ENCODE measurements around the gene LONP2.
"Not testable (repeated sequence)": the region's sequence is repeated elsewhere in the genome, so short reads cannot be mapped to it uniquely, and the experiment has no call there.

Gene LONP2

DNA sequence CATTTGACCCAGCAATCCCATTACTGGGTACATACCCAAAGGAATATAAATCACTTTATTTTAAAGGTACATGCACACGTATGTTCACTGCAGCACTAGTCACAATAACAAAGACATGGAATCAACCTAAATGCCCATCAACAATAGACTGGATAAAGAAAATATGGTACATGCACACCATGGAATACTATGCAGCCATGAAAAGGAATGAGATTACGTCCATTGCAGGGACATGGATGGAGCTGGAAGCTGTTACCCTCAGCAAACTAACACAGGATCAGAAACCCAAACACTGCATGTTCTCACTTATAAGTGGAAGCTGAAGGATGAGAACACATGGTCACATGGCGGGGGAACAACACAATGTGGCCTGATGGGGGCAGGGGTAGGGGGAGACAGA is 4.0 kb upstream of the LONP2 start:
- DNase-seq, result not testable (repeated sequence)

DNA sequence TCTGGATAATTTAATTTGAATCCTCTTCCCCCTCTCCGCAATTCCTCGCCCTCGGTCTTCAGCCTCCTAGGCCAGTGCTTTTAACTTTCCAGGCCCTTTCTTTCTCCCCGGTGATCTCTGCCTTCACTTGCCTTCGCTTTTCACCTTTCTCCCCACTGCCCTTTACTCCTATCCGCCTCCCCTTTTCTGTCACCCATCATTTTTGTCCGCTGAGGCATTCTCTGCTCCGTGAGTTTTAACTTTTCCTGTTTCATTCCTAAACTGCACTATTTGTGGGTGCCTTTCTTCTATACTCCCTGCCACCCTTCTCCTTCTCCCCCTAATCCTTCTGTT is 729 bp downstream of the LONP2 start:
- DNase-seq, result no peak

DNA sequence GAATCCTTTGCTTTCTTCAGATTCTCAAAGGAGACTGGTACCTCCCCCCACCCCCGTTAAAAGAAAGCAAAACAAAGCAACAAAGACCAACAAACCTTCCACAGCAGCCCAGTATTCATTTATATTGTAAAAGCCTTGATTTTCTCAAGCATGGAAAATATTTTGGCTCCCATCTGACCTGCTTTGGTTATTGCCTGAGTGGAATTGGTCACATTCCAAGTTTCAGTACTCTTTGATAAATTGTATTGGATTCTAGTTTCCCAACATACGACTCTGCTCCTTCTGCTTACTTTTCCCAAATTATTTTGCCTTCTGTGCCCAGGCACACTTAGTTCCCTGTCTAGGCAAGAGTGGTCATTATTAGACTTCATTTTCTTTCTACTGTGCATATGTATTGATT is 2.0 kb downstream of the LONP2 start:
- no peak for DNase-seq

DNA sequence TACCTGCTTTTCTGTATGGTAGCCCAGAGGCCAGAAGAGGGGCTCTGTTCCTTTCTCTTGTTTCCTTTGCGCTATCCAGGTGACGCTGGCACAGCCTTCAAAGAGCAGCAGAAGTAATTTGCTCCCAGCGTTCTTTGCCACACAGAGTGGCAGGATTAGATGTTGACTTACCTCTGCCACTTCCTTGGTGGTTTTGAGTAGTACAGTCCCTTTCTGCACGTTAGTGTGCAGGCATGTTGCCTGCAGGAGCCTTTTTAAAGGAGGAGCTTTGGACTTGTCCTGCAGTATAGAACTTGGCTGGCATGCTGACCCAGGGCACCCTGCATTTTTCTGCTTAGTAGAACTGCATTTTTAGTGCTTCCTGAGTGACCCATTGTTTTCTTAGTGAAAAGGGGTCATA is 3.2 kb downstream of the LONP2 start, which contains the start of gene ABCC11:
Gene ABCC11 (minus strand): TSS at position 229 of the 400 bp plus-strand sequence. CDS start 15,618 bp downstream, outside the sequence.
- no peak for DNase-seq

DNA sequence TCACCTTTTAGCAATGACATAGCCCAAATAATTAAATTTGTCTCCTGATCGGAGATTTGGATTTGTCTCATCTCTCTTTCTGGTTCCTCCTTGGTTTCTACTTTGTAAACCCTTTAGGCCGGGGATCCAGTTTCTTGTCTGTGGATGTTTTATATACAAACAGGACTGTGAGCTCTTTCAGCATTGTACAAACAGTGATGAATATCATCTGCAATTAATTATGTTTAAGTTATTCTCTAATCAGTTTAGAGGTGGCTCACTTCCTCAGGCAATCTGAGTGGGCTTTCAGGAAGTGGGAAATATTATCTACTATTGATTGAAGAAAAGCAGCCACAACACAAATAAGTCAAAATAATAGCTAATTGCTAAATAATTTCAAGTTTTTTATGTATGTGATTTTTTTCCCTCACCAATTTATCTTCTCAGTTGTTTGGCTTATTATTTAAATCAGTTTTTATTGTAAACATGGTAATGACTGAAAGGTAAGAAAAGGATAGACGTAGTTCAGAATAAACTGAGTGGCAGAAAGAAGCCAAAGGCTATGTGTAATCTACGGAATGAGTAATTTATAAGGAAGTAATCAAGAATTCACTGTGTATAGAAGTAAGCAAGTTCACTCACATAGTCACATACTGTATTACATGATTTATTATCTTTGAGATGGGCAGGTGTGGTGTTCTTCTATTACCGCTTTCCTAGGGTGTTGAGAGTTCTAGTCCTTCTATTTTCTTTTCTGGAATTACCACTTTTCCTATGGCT is 6.6 kb downstream of the LONP2 start:
- DNase-seq, result no peak

DNA sequence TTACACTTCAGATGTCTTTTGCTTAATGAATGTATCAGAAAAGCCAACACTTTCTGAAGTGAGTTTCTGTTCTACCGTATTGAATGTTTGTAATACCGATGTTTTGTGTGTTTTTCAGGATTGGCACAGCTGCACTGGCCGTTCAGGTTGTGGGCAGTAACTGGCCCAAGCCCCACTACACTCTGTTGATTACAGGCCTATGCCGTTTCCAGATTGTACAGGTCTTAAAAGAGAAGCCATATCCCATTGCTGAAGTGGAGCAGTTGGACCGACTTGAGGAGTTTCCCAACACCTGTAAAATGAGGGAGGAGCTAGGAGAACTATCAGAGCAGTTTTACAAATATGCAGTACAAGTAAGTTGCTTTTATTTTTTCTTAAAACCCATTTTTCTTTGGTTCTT is 7.9 kb downstream of the LONP2 start:
- DNase-seq, result no peak

DNA sequence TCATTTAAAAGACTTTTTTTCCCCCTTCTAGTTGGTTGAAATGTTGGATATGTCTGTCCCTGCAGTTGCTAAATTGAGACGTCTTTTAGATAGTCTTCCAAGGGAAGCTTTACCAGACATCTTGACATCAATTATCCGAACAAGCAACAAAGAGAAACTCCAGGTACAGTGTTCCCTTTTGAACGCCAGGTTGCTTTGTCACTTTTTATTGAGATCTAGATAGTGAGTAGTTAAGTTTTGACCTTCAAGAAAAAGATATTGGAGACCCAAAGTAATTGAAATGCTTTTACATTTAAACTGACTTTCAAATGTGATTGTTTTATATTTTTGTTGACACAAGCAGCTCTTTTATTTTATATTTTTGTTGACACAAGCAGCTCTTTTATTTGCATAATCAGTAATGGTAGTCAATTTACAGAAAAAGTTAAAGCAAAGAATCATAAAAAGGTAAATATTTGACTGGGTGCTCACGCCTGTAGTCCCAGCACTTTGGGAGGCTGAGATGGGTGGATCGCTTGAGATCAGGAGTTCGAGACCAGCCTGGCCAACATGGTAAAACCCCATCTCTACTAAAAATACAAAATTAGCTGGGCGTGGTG is 12.6 kb downstream of the LONP2 start:
- no peak for DNase-seq

DNA sequence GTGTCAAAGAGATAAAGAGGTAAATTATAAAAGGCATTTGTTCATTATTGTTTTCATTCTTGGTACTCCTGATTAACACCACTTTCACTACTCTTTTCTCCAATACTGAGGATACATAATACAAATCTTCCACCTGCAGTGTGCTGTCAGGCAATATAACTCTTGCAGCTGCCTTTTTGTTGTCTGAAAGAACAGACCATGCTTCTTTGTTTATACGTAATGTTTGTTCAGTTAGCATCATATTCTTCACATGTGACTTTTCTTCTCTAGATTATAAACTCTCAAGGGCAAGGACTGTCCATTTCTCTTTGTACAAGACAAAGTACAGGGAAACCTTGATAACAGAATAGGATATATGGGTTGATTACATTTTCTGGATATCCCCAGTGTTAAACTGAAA is 17.5 kb downstream of the LONP2 start:
- DNase-seq, result no peak

DNA sequence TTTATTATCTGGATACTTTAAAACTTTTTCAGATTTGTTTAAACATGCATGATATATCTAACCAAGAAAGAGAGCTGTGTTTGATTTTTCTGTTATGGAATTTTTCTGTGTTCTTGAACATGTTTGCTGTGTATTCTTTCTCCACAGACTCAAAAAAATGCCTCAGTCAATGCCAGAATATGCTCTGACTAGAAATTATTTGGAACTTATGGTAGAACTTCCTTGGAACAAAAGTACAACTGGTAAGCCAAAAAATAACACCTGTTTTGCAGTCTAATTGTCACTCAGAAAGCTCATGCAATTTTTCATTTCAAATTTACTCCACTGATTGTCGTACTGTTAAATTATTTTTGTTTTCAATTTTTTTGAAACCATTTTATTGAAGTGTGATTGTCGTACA is 18.5 kb downstream of the LONP2 start:
- no peak for DNase-seq

DNA sequence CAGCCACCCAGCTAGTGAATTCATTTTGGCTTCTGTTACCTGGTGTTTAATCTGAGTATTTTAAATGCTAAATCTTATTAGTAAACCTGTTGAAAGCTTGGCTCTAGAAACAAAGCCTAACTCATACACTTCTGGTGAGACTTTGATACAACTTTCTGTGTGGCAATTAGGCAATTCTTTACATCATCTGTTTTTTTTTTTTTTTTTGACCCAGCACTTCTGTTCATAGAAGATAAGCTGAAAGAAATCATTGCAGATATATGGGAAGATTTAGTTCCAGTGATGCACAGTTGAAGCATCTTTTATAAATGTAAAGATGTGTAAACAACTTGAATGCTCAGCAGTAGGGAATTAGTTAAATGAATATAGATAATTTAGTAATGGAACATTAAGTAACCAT is 24.9 kb downstream of the LONP2 start:
- peak; percentile 24 for DNase-seq

DNA sequence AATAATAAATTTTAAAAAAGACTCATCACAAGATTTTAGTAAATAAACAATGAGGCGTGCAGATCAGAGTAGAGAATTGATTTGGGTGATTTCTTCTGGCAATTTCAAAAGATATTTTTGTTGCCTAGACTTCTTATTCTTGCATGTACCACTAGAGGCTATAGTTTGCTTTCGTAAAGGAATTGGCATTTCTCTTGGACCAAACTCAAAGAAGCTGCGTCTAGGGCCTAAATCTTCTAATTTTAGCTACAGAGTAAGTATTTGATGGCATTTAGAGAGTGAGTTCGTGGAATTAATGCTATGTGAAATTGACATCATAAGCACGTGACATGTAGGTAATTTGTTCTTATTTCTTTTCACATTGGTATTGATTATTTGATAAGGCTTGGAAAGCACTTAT is 27.6 kb downstream of the LONP2 start:
- DNase-seq, result no peak

DNA sequence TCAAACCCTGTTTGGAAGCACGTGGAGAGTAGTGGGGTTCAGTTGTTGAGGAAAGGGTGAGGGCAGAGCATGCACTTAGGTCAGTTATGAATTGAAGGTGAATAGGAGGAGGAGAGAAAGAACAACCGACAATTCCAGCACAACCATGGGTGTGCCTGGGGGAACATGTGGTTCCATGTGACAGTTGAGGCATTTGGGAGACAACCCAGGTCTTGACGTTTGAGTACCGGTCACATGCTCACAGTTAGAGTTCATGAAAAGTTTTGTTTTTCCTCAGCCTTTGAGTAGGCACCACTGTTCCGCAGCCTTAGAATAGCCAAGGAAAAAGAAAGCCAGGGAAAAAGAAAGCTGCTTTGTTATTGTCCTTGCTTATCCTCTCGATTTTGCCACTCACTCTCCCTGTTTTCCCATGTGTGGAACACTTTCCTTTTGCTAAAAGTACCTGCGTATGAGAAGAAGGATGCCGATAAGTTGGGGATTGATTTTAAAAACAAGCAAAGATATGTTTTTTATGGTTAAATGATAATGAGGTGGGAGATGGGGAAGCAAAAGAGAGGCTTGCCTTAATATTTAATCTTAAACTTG is 28.8 kb downstream of the LONP2 start:
- no peak for DNase-seq

DNA sequence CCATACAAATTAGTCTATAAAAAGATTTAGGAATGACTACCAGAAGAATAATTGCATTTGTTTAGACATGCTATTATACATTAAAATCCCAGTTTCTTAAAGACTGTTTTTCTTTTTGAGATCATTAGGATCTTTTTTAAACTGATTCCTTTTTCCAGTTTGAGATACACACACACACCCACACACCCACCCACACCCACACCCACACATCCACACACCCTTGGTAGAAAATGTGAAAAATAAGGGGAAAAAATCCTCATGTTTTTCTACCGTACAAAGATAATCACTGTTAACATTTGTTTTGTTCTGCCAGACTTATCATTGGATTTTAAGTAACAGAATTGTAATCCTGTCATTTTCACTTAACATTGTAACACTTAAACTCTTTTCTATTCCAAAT is 30.4 kb downstream of the LONP2 start:
- DNase-seq, result no peak

DNA sequence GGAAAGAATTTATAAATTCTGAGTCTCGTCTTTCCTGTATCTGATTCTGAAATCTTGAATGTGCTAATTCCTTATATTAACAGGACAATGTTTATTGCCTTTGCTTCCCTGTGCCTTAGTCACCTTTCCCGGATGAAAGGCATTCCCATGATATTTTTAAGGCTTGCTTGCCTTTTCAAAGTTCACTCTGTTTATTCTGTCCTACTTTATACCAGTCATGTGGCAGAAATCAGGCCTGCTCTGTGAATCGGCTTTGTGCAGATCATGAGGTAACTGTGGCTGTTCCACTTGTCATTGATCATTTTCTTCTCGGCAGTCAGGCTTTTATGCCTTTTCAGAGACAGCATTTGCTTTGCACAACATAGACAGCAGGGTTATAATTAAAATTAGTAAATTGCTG is 32.0 kb downstream of the LONP2 start:
- no peak for DNase-seq

DNA sequence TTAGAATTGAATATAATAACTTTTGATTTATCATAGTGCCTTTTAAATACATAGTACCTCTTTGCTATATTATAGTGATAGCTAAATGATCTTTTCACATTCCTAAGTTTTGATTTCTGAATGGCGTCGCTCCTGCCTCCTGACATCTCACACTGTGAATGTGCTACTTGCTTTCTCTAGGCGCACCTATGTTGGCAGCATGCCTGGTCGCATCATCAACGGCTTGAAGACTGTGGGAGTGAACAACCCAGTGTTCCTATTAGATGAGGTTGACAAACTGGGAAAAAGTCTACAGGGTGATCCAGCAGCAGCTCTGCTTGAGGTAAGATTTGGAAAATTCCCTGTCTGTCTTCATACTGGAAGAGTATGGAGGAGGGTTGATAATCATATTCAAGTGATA is 33.1 kb downstream of the LONP2 start:
- no peak for DNase-seq

DNA sequence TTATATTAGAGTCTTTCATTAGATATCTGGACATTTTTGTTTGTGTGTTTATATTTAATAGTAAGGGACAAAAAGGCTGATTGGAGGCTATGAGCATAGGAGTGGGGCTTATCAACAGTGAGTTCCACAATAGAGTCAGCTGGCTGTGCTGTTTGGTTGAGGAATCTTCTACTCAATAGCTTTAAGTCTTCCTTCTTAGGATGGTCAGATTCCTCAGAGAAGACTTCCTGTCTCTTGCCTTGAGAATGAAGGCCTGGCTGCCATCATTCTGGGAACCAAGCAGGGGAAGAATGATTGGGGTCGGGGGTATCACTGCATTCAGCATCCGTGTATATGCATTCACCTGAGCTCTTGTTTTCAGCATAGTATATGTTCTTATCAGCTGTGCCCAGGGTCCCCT is 35.1 kb downstream of the LONP2 start:
- no peak for DNase-seq

DNA sequence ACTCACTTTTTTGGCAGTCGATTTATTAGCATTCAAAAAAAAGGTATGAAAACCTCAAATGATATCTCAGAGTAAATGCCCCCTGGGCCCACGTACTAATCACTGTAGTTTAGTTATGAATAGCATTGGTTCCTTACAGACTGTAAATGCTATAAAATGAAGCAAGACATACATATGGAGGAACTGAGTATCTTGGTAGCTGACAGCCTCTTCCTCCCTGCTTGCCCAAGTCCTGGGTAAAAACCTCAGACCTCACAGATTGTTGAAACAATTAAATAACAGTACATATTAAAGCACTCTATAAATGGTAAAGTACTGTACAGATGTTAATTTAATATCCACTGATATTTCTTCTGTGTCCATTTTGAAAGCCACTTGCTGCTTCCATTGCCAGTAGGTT is 36.4 kb downstream of the LONP2 start:
- peak; percentile 20 for DNase-seq

DNA sequence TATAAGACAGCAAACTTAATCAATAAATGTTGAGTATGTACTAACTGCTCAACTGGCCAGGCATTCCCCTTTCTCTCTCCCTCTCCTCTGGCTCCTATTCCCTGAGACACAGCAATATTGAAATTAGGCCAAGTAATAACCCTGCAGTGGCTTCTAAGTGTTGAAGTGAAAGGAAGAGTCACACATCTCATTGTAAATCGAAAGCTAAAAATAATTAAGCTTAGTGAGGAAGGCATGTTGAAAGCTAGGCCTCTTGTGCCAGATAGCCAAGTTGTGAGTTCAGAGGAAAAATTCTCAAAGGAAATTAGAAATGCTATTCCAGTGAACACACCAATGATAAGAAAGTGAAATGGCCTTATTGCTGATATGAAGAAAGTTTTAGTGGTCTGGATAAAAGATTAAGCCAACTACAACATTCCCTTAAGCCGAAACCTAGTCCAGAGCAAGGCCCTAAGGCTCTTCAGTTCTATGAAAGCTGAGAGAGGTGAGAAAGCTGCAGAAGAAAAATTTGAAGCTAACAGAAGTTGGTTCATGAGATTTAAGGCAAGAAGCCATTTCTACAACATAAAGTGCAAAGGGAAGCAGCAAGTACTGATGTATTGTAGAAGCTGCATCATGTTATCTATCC is 38.6 kb downstream of the LONP2 start:
- no peak for DNase-seq

DNA sequence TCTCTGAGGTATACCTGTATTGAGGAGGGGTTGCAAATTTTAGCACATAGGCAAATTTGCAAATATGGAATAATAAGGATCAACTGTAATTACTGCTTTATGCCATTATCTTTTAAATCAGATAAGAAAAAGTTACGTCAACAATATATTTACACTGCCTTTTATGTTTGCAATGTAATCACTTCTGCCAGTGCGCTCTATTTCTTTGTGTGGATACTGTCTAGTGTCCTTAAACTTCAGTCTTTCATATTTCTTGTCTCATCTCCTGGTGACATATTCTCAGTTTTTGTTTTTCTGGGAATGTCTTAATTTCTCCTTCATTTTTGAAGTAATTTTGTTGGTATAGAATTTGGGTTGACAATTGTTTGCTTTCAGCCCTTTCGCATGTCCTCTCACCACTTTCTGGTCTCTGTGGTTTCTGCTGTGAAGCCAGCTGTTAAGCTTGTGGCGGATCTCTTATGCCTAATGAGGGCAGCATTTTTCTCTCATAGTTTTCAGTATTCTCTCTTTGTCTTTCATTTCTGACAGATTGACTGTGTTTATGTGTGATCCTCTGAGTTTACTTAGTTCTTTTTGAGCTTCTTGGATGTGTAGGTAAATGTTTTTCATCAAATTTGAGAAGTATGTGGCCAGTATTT is 40.8 kb downstream of the LONP2 start:
- DNase-seq, result peak; percentile 42

DNA sequence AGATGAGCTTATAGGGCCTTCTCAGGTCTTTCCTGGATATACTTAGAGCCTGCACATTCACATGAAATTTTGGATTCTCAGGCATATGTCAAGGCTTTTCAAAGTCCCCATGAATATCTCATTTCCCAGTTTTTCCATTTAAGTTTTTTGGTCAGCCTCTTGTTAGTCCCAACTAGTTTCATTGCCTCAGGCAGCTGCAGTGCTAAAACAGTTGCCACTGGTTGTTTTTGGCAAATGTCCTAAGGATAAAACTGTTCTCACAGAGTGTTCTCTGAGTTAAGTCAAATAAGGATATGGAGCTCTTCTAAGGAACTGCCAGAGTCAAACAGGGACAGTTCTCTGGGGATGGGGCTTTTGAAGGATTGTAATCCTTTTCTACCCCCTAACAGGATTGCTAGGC is 43.1 kb downstream of the LONP2 start:
- no peak for DNase-seq

DNA sequence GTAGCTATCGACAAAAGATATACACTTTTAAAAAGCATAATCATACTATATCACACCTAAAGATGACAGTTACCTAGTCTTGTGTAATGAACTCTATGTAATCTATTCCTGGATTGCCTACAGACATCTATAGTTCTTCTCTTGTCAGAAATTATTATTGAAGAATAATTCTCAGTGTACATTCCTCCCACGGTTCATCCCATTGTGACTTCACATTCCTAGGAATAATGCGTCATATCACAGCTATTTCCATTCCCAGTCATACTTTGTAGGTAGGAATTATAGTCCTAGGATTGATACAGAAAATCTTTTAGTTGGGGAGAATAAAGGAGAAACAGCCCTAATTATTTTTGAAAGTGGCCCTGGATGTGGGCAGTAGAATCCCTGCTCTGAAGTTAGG is 47.2 kb downstream of the LONP2 start:
- DNase-seq, result no peak

DNA sequence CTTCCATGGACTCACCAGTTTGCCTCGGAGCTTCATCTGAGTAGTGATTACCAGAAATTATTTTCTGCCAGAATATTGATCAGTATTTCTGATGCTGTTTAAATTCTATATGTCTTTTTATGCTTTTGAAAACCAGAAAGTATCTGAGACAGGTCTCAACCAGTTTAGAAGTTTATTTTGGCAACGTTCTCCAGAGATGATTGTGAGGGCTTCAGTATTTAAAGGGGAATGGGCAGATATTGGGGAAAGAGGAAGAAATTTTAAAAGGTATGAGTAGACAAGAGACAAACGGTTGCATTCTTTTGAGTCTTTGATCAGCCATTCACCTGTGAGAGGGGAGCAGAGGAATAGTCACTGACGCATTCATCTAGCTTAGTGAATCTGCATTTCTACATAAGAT is 47.7 kb downstream of the LONP2 start:
- DNase-seq, result no peak

DNA sequence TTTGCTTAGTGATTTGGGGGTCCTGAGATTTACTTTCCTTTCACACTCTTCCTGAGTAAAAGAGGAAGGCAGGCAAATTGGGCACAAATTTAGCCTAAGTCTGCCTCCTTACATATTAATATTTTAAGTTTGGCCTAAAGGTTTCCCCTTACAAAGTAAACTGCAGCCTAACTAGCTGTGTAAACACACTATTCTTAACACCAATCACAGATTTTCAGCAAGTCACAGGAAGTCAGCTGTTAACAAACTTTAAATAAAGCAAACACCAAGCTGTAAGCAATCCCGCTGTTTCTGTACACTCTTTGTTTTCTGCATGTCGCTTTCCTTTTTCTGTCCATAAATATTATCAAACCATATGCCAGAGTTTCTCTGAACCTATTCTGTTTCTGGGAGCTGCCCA is 48.4 kb downstream of the LONP2 start:
- DNase-seq, result no peak

DNA sequence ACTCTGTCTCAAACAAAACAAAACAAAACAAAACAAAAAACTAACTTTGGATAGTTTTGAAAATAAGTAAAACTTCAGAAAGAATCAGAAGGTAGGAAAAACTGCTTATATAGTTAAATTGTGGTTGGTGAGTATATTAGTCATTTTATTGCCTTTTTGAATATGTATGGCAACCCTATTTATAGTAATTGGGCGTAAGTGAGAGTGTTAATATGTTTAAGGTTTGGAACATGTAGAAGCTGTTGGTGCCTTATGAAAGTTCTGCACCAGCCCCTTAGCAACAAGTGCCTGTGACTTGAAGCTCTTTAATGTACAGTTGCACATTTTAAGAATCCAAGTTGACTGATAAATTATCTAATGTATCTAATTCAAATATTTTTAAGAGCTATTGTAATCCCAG is 50.6 kb downstream of the LONP2 start:
- no peak for DNase-seq
